ENCODE data around the gene CMKLR1.

- TF ChIP-seq EZH2 (IDR thresholded peaks at IDR 0.05; ENCODE audit: borderline replicate concordance, low read depth, low read length) = no peak
- no peak for TF ChIP-seq HEY1 (CRISPR knock-in tag; IDR thresholded peaks at IDR 0.05; ENCODE audit: borderline replicate concordance)
These were observed 16.0 kb upstream of the CMKLR1 start for GRCh38 chr12:108355069-108355468.

Measured in K562 (cell line).